HCT116 (cell line): ENCODE measurements around the gene PLEKHG5. TPM values are rescaled to one million over a fixed set of nuclear protein-coding genes. Genes with fewer than 3 reads are reported as not detected.
A peak's percentile ranks its signal among the peaks of the same experiment; 100 is the strongest.

Experiments
- ATAC-seq: fragments of 200-7000 bp; cut with Tn5 transposase; 2 replicates; pipeline ENCODE4 v1.9.1; 2020; ENCODE audit warnings: mild to moderate bottlenecking, moderate library complexity
- BruUV-seq: library from RNA; stranded (reverse); fragments of 400-500 nt; replicated peaks from 2 replicates; lab custom pipeline; 2021; lab: Mats Ljungman, UMichigan
- CTCF ChIA-PET: fragments of 300-600 bp; sonication (Branson Sonifier 250); formaldehyde crosslinking; loops from one replicate; lab custom pipeline; 2021; ENCODE audit warnings: antibody characterized with exemption; lab: Charles Lee
- POLR2A ChIA-PET: fragments of 300-600, 350-600 bp; sonication (Branson Sonifier 250); formaldehyde crosslinking; loops from one replicate; lab custom pipeline; 2021; ENCODE audit warnings: antibody characterized with exemption; lab: Charles Lee
- RAD21 ChIA-PET, 2 experiments: fragments of 300-600 bp; sonication (Branson Sonifier 250); formaldehyde crosslinking; loops; one replicate each; lab custom pipeline; 2023; ENCODE audit warnings: low total read pairs in 2 of 2; ENCODE audit not compliant: uncharacterized antibody in 2 of 2, unreplicated experiment in 2 of 2, low non-redundant PET in 1 of 2; lab: Charles Lee
- DNase-seq: peaks from one replicate; pipeline ENCODE4 v3.0.0-alpha.2; 2010; ENCODE audit warnings: low read depth, low spot score
- H2AFZ ChIP-seq: fragments of 200-600 bp; shearing (Covaris generic), sonication (generic); 2 replicates; pipeline ENCODE4 v1.6.1; 2017; ENCODE audit warnings: low read depth, mixed run types, mixed read lengths, antibody characterized with exemption, low read length; ENCODE audit not compliant: poor library complexity, severe bottlenecking
- H3K27ac ChIP-seq: 2 replicates; pipeline ENCODE4 v1.5.1; 2012; ENCODE audit warnings: low read depth, low read length
- H3K27me3 ChIP-seq: fragments of 200-600 bp; sonication (generic); 2 replicates; pipeline ENCODE4 v1.6.1; 2016; ENCODE audit warnings: mixed run types, low read length, mixed read lengths; ENCODE audit not compliant: insufficient read depth
- H3K36me3 ChIP-seq, 2 experiments: fragments of 200-500 bp in 1 of 2; fragments of 200-600 bp in 1 of 2; sonication (Bioruptor generic) in 1 of 2; sonication (generic) in 1 of 2; 2 replicates each; pipeline versions ENCODE4 v1.5.1 to v1.6.1; 2014 to 2016; ENCODE audit warnings: low read length in 2 of 2, inconsistent platforms in 1 of 2, mixed read lengths in 1 of 2, mixed run types in 1 of 2; ENCODE audit not compliant: insufficient read depth in 2 of 2, control insufficient read depth in 1 of 2
- H3K4me1 ChIP-seq, 2 experiments: fragments of 200-600 bp in 1 of 2; sonication (generic) in 1 of 2; 2 replicates each; pipeline versions ENCODE4 v1.5.1 to v1.6.1; 2012 to 2017; ENCODE audit warnings: low read length in 2 of 2, inconsistent platforms in 1 of 2, mild to moderate bottlenecking in 1 of 2, mixed read lengths in 1 of 2, mixed run types in 1 of 2, moderate library complexity in 1 of 2; ENCODE audit not compliant: insufficient read depth in 2 of 2, control insufficient read depth in 1 of 2
- H3K4me2 ChIP-seq: fragments of 200-600 bp; sonication (generic); 2 replicates; pipeline ENCODE4 v1.6.1; 2017; ENCODE audit warnings: mixed run types, low read length, mixed read lengths
- H3K4me3 ChIP-seq, 2 experiments: fragments of 200-600 bp in 1 of 2; sonication (generic) in 1 of 2; replicated peaks in 1 of 2; 2 replicates each; pipeline ENCODE4 v1.5.1; 2011 to 2016; ENCODE audit warnings: low read length in 2 of 2, control low read depth in 1 of 2, low read depth in 1 of 2, mild to moderate bottlenecking in 1 of 2, mixed read lengths in 1 of 2, mixed run types in 1 of 2
- H3K79me2 ChIP-seq: fragments of 200-600 bp; sonication (generic); 2 replicates; pipeline ENCODE4 v1.6.1; 2017; ENCODE audit warnings: mild to moderate bottlenecking, mixed run types, low read length, moderate library complexity, mixed read lengths; ENCODE audit not compliant: insufficient read depth
- H3K9ac ChIP-seq: fragments of 200-600 bp; sonication (generic); 2 replicates; pipeline ENCODE4 v1.6.1; 2016; ENCODE audit warnings: low read length, mixed read lengths
- H3K9me2 ChIP-seq: fragments of 200-600 bp; sonication (generic), shearing (Covaris generic); 2 replicates; pipeline ENCODE4 v1.6.1; 2017; ENCODE audit warnings: mixed run types, mild to moderate bottlenecking, moderate library complexity; ENCODE audit not compliant: insufficient read depth
- H3K9me3 ChIP-seq, 2 experiments: fragments of 200-500 bp in 1 of 2; fragments of 200-600 bp in 1 of 2; sonication (Bioruptor generic) in 1 of 2; sonication (generic) in 1 of 2; 2 replicates each; pipeline ENCODE4 v1.6.1; 2014 to 2017; ENCODE audit warnings: low read length in 2 of 2, mixed read lengths in 2 of 2, inconsistent platforms in 1 of 2, low read depth in 1 of 2, mild to moderate bottlenecking in 1 of 2, mixed run types in 1 of 2, moderate library complexity in 1 of 2; ENCODE audit not compliant: control insufficient read depth in 1 of 2, insufficient read depth in 1 of 2
- H4K20me1 ChIP-seq: fragments of 200-600 bp; sonication (generic), shearing (Covaris generic); 2 replicates; pipeline ENCODE4 v1.6.1; 2017; ENCODE audit warnings: mixed run types, mild to moderate bottlenecking, moderate library complexity; ENCODE audit not compliant: insufficient read depth
- CBX3 ChIP-seq: IDR thresholded peaks from 2 replicates; pipeline ENCODE4 v1.6.1; 2012; ENCODE audit warnings: low read depth
- CEBPB ChIP-seq: IDR thresholded peaks from 2 replicates; pipeline ENCODE4 v1.6.1; 2012; ENCODE audit warnings: low read depth
- CTCF ChIP-seq, 3 experiments: fragments of 200-600 bp in 1 of 3; sonication (generic) in 1 of 3; IDR thresholded peaks in 2 of 3; conservative IDR thresholded peaks in 1 of 3; 2 replicates each; pipeline ENCODE4 v1.5.1; 2012 to 2017; ENCODE audit warnings: low read depth in 2 of 3, low read length in 2 of 3, antibody characterized with exemption in 1 of 3, borderline replicate concordance in 1 of 3, control low read depth in 1 of 3, mild to moderate bottlenecking in 1 of 3, mixed read lengths in 1 of 3, mixed run types in 1 of 3, moderate library complexity in 1 of 3; ENCODE audit not compliant: insufficient read depth in 1 of 3
- EGR1 ChIP-seq: IDR thresholded peaks from 2 replicates; pipeline ENCODE4 v1.6.1; 2012; ENCODE audit warnings: low read depth
- ELF1 ChIP-seq: IDR thresholded peaks from 2 replicates; pipeline ENCODE4 v1.6.1; 2012; ENCODE audit warnings: low read depth, borderline replicate concordance
- EZH2 ChIP-seq: fragments of 200-600 bp; sonication (generic); IDR thresholded peaks from 2 replicates; pipeline ENCODE4 v1.6.1; 2017; ENCODE audit warnings: antibody characterized with exemption, mixed run types
- FOSL1 ChIP-seq: IDR thresholded peaks from 2 replicates; pipeline ENCODE4 v1.6.1; 2012; ENCODE audit warnings: low read depth
- JUND ChIP-seq: IDR thresholded peaks from 2 replicates; pipeline ENCODE4 v1.6.1; 2012
- POLR2A ChIP-seq: IDR thresholded peaks from 2 replicates; pipeline ENCODE4 v1.7.0; 2011; ENCODE audit warnings: borderline replicate concordance; ENCODE audit not compliant: insufficient read depth, insufficient read length; ENCODE audit errors: extremely low read depth
- RAD21 ChIP-seq: IDR thresholded peaks from 2 replicates; pipeline ENCODE4 v1.6.1; 2012; ENCODE audit warnings: low read depth, mild to moderate bottlenecking
- SP1 ChIP-seq: IDR thresholded peaks from 2 replicates; pipeline ENCODE4 v1.6.1; 2012; ENCODE audit warnings: low read depth
- TCF7L2 ChIP-seq: IDR thresholded peaks from 2 replicates; pipeline ENCODE4 v1.7.0; 2011; ENCODE audit warnings: borderline replicate concordance, inconsistent platforms; ENCODE audit not compliant: insufficient read depth, insufficient read length; ENCODE audit errors: extremely low read depth
- YY1 ChIP-seq: IDR thresholded peaks from 2 replicates; pipeline ENCODE4 v1.6.1; 2011; ENCODE audit warnings: low read length, low read depth, moderate library complexity, mild to moderate bottlenecking; ENCODE audit not compliant: insufficient replicate concordance; ENCODE audit errors: extremely low read depth
- intact Hi-C: fragments of 100-400 bp; cut with micrococcal nuclease; formaldehyde crosslinking; loops from 2 replicates; pipeline ENCODE4 v1.10.0; 2022
- total RNA-seq: library from RNA; stranded (reverse); gene quantifications from one replicate; pipeline ENCODE4 v1.2.1, GENCODE V29; 2021; ENCODE audit not compliant: unreplicated experiment
- TF ChIP-seq, protein P1 (sequence below): IDR thresholded peaks from 2 replicates; pipeline ENCODE4 v1.6.1; 2012
- TF ChIP-seq, protein P2 (sequence below): IDR thresholded peaks from 2 replicates; pipeline ENCODE4 v1.6.1; 2011; ENCODE audit warnings: mild to moderate bottlenecking, low read length, moderate library complexity; ENCODE audit not compliant: insufficient replicate concordance; ENCODE audit errors: extremely low read depth

PLEKHG5 gene
- total RNA-seq, 1 experiment from 2014 or later, result 33.0 TPM

DNA sequence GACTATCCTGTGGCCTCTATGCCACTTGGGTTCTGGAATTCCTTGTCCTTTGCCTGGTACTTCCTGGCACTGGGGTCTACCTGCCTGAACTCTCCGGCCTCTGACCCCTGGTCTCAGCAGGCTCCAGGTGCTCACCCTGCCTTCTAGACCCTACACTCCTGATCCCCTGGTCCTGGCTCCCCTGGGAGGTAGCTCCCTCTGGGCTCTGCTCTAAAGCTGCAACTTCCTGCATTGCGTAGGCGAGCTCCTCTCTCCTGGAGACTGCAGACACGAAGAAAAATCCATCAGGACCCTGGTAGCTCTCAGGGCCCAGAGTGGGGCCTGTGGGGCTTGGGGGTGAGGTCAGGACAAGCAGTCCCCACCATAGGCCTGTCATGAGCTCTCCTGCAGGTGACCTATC is 7.8 kb upstream of the PLEKHG5 start:
- Histone ChIP-seq H3K4me3 (no peak overlapping the region), H3K4me2 (no peak overlapping the region), H3K9ac (no peak overlapping the region), H2AFZ (no peak overlapping the region), H3K27ac (no peak overlapping the region), H3K79me2 (no peaks in the 10 kb centered on the region), H3K4me1 (peaks cover 18 to 37% of the 10 kb centered on the region in 2 experiments), H3K36me3 (no peaks in the 10 kb centered on the region), H4K20me1 (no peaks in the 10 kb centered on the region), H3K27me3 (no peaks in the 10 kb centered on the region), H3K9me3 (no peaks in the 10 kb centered on the region), H3K9me2 (no peaks in the 10 kb centered on the region)
- ChIA-PET RAD21 (interaction anchor here in 1 of 2 experiments (0.6 kb wide), 1 partner anchor 25 kb away, joined by 3 read pairs; no protein-coding TSS in a partner anchor), CTCF (interaction anchor here (1.3 to 1.6 kb wide), 3 partner anchors 9 to 13 kb away, joined by 3 to 5 read pairs (median 4); no protein-coding TSS in a partner anchor), POLR2A (no interaction called here)
- DNase-seq (no peak), ATAC-seq (no peak)
- intact Hi-C loops, result no loop called here
- no TSS peak for BruUV-seq
- TF ChIP-seq EGR1 (no peak), JUND (no peak), POLR2A (no peak), TCF7L2 (no peak)
- TF ChIP-seq, protein P1, sequence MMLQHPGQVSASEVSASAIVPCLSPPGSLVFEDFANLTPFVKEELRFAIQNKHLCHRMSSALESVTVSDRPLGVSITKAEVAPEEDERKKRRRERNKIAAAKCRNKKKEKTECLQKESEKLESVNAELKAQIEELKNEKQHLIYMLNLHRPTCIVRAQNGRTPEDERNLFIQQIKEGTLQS, result no peak

DNA sequence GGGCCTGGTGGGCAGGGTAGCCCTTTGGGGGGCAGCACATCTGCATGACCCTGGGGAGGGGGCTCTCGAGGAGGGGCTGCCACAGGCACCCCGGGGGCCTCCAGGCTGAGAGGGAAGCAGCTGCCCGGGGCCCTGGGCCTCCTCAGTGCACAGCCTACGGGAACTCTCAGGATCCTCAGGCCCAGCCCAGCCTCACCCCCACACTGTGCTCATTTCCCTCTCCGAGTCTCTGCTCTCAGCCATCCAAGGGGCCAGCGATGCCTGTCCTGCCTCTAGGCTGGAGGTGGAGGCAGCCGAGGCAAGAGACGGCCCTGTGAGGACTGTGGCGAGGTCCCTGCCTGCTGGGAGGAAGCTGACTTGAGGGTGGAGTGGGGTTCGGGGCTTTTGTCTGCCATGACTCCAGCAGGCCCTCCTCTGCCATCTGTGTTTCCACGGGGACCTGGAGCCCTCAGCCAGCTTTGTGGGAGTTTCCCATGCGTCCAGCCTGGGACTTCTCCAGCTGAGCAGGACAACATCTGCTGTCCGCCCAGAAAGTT is 7.2 kb upstream of the PLEKHG5 start:
- Histone ChIP-seq H3K9ac (no peak overlapping the region), H3K79me2 (no peaks in the 10 kb centered on the region), H3K4me1 (peaks cover 18 to 37% of the 10 kb centered on the region in 2 experiments), H3K27ac (no peak overlapping the region), H4K20me1 (no peaks in the 10 kb centered on the region), H3K4me3 (no peak overlapping the region), H3K9me2 (no peaks in the 10 kb centered on the region), H3K36me3 (no peaks in the 10 kb centered on the region), H3K9me3 (no peaks in the 10 kb centered on the region), H3K4me2 (peak overlapping the region; percentile 96; the same call in 1 of the 2 replicates), H2AFZ (no peak overlapping the region), H3K27me3 (no peaks in the 10 kb centered on the region)
- intact Hi-C loops, result no loop called here
- ATAC-seq (no peak), DNase-seq (no peak)
- BruUV-seq, result no TSS peak
- RAD21 ChIA-PET, result interaction anchor here in 1 of 2 experiments (0.6 kb wide), 1 partner anchor 26 kb away, joined by 3 read pairs; no protein-coding TSS in a partner anchor
- CTCF ChIA-PET, result interaction anchor here (1.3 to 1.5 kb wide), 2 partner anchors 8 to 13 kb away, joined by 4 to 5 read pairs; no protein-coding TSS in a partner anchor
- POLR2A ChIA-PET, result no interaction called here
- TF ChIP-seq EZH2, result no peak
- no peak for TF ChIP-seq YY1
- no peak for TF ChIP-seq CTCF (IDR thresholded peaks at IDR 0.05 in 2 of 3, conservative IDR thresholded peaks at IDR 0.05 in 1 of 3; ENCODE audit: borderline replicate concordance in 1 of 3, insufficient read depth in 1 of 3, low read depth in 2 of 3, low read length in 2 of 3)
- TF ChIP-seq, protein P1, result no peak
- TF ChIP-seq RAD21, result no peak
- TF ChIP-seq, protein P2, sequence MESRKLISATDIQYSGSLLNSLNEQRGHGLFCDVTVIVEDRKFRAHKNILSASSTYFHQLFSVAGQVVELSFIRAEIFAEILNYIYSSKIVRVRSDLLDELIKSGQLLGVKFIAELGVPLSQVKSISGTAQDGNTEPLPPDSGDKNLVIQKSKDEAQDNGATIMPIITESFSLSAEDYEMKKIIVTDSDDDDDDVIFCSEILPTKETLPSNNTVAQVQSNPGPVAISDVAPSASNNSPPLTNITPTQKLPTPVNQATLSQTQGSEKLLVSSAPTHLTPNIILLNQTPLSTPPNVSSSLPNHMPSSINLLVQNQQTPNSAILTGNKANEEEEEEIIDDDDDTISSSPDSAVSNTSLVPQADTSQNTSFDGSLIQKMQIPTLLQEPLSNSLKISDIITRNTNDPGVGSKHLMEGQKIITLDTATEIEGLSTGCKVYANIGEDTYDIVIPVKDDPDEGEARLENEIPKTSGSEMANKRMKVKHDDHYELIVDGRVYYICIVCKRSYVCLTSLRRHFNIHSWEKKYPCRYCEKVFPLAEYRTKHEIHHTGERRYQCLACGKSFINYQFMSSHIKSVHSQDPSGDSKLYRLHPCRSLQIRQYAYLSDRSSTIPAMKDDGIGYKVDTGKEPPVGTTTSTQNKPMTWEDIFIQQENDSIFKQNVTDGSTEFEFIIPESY, result no peak
- TF ChIP-seq EGR1, result no peak
- no peak for TF ChIP-seq CEBPB
- TF ChIP-seq POLR2A, result no peak
- no peak for TF ChIP-seq FOSL1
- TF ChIP-seq ELF1, result no peak
- TF ChIP-seq CBX3, result no peak
- no peak for TF ChIP-seq SP1
